DOHH2 (cell line): ENCODE data around the gene ZBTB7C.

Experiments
- H3F3A ChIP-seq: fragments of 200-600 bp; sonication (generic), shearing (Covaris generic); 2 replicates; pipeline ENCODE4 v1.6.0; 2016; ENCODE audit warnings: antibody characterized with exemption, mild to moderate bottlenecking; ENCODE audit not compliant: control insufficient read depth, insufficient read depth
- H3K27ac ChIP-seq: fragments of 200-600 bp; sonication (generic); 2 replicates; pipeline ENCODE4 v1.5.1; 2014; ENCODE audit warnings: low read depth, mild to moderate bottlenecking, low read length, moderate library complexity
- H3K27me3 ChIP-seq: fragments of 200-600 bp; sonication (generic); 2 replicates; pipeline ENCODE4 v1.6.1; 2014; ENCODE audit warnings: mild to moderate bottlenecking, low read length, mixed read lengths; ENCODE audit not compliant: control insufficient read depth
- H3K36me3 ChIP-seq: fragments of 200-600 bp; sonication (generic); 2 replicates; pipeline ENCODE4 v1.6.1; 2014; ENCODE audit warnings: mild to moderate bottlenecking, low read length, moderate library complexity, mixed read lengths; ENCODE audit not compliant: control insufficient read depth
- H3K4me1 ChIP-seq: fragments of 200-600 bp; sonication (generic); 2 replicates; pipeline ENCODE4 v1.6.1; 2014; ENCODE audit warnings: mild to moderate bottlenecking, low read length, mixed read lengths; ENCODE audit not compliant: control insufficient read depth
- H3K4me2 ChIP-seq: fragments of 200-600 bp; sonication (generic); 2 replicates; pipeline ENCODE4 v1.6.0; 2014; ENCODE audit warnings: mild to moderate bottlenecking, low read length, moderate library complexity
- H3K4me3 ChIP-seq: fragments of 200-600 bp; sonication (generic); 2 replicates; pipeline ENCODE4 v1.5.1; 2014; ENCODE audit warnings: mild to moderate bottlenecking, low read length, mixed read lengths
- H3K79me2 ChIP-seq: fragments of 200-600 bp; sonication (generic); 2 replicates; pipeline ENCODE4 v1.6.1; 2014; ENCODE audit warnings: mild to moderate bottlenecking, low read length, mixed read lengths; ENCODE audit not compliant: control insufficient read depth
- H3K9me2 ChIP-seq: fragments of 200-600 bp; sonication (generic); replicated peaks from 2 replicates; pipeline ENCODE4 v1.6.1; 2014; ENCODE audit warnings: mild to moderate bottlenecking, low read length, mixed read lengths; ENCODE audit not compliant: control insufficient read depth
- H3K9me3 ChIP-seq: fragments of 200-600 bp; sonication (generic); 2 replicates; pipeline ENCODE4 v1.6.1; 2014; ENCODE audit warnings: antibody characterized with exemption, low read length, mixed read lengths; ENCODE audit not compliant: control insufficient read depth, insufficient read depth
- H4K20me1 ChIP-seq: fragments of 200-600 bp; sonication (generic); 2 replicates; pipeline ENCODE4 v1.6.0; 2014; ENCODE audit warnings: low read depth, mild to moderate bottlenecking, antibody characterized with exemption, low read length, moderate library complexity; ENCODE audit not compliant: control insufficient read depth, insufficient read depth
- EZH2phosphoT487 ChIP-seq: fragments of 200-600 bp; sonication (generic); IDR thresholded peaks from 2 replicates; pipeline ENCODE4 v1.6.1; 2017; ENCODE audit warnings: borderline replicate concordance, mild to moderate bottlenecking, antibody characterized with exemption, low read length, moderate library complexity, mixed read lengths
- TF ChIP-seq, protein P1 (sequence below): fragments of 200-600 bp; sonication (generic); IDR thresholded peaks from one replicate; pipeline ENCODE4 v1.5.1; 2014; ENCODE audit warnings: antibody characterized with exemption, mild to moderate bottlenecking, low read depth, low read length; ENCODE audit not compliant: poor library complexity, severe bottlenecking

The ZBTB7C gene

DNA sequence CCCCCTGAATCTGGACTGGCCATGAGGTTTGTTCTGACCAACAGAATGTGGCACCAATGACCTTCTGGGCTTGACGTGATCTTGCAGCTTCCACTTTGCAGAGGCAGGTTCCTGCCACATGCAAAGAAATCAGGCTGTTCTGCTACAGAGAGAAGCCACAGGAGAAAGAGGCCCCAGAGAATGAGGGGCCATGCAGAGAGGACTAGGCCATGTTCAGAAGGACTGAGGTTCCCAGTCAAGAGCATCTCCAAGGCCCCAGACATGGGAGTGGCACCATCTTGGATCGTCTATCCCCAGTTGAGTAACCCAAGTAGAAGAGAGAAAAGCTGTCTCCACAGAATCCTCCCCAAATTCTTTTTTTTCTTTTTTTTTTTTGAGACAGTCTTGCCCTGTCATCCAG lies 131.1 kb downstream of the ZBTB7C start:
- H3K27me3 ChIP-seq = peaks cover 5% of the 10 kb centered on the region; the same call in 1 of the 2 replicates
- no peak overlapping the region for H3K4me2 ChIP-seq
- TF ChIP-seq, protein P1, sequence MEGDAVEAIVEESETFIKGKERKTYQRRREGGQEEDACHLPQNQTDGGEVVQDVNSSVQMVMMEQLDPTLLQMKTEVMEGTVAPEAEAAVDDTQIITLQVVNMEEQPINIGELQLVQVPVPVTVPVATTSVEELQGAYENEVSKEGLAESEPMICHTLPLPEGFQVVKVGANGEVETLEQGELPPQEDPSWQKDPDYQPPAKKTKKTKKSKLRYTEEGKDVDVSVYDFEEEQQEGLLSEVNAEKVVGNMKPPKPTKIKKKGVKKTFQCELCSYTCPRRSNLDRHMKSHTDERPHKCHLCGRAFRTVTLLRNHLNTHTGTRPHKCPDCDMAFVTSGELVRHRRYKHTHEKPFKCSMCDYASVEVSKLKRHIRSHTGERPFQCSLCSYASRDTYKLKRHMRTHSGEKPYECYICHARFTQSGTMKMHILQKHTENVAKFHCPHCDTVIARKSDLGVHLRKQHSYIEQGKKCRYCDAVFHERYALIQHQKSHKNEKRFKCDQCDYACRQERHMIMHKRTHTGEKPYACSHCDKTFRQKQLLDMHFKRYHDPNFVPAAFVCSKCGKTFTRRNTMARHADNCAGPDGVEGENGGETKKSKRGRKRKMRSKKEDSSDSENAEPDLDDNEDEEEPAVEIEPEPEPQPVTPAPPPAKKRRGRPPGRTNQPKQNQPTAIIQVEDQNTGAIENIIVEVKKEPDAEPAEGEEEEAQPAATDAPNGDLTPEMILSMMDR = no peak
- TF ChIP-seq EZH2phosphoT487 = no peak

DNA sequence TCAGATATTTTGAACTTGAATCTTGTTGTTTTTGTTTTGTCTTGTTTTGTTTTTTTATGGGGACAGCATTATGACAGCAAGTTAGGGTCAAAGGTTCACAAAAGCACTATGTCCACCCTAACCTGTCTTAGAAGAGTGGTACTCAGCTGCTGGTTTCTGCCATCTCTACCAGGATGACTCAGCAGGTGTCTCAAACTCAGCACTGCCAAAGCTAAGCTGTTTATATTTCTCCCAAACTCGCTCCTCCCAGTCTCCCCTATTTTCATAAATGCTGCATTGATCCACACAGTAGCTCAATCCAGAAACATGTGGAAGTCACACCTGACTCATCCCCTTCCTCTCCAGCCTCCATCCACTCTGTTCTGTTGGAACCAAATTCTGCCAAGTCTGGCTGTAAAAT lies 134.9 kb downstream of the ZBTB7C start:
- Histone ChIP-seq H3K4me3 (no peak overlapping the region), H3K79me2 (no peaks in the 10 kb centered on the region), H3K4me1 (no peaks in the 10 kb centered on the region), H3K9me3 (no peaks in the 10 kb centered on the region), H3K9me2 (no peaks in the 10 kb centered on the region; the same call in 1 of the 2 replicates), H3K27me3 (peaks cover 13% of the 10 kb centered on the region), H4K20me1 (no peaks in the 10 kb centered on the region), H3K27ac (no peak overlapping the region), H3K4me2 (no peak overlapping the region), H3K36me3 (no peaks in the 10 kb centered on the region), H3F3A (no peaks in the 10 kb centered on the region)
- TF ChIP-seq, protein P1 = no peak
- TF ChIP-seq EZH2phosphoT487 = no peak

More for the DNA sequence above, 131.1 kb downstream of the ZBTB7C start:
- H3K9me2 ChIP-seq = no peaks in the 10 kb centered on the region; the same call in 1 of the 2 replicates
- H3K27ac ChIP-seq = no peak overlapping the region
- H3K9me3 ChIP-seq = no peaks in the 10 kb centered on the region
- H3F3A ChIP-seq = no peaks in the 10 kb centered on the region
- H3K4me3 ChIP-seq = no peak overlapping the region
- no peaks in the 10 kb centered on the region for H3K79me2 ChIP-seq
- H3K36me3 ChIP-seq = no peaks in the 10 kb centered on the region
- no peaks in the 10 kb centered on the region for H4K20me1 ChIP-seq
- H3K4me1 ChIP-seq = no peaks in the 10 kb centered on the region

DNA sequence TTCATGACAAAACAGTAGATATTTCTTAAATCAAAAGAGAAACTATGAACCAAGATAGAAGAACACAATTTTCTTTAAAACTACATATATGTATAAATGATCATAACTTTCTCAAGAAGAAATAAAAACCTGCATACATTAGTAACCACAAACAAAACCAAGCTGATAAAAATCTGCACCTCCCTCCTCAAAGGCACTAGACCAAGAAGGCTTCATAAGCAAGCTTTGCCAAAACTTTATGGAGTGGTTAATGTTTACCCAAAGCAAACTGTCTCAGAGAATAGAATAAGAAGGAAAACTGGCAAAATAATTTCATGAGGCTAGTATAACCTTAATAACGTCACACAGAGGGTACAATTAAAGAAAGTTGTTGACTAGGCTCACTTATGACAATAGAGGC lies 138.3 kb downstream of the ZBTB7C start:
- Histone ChIP-seq H3K4me2 (no peak overlapping the region), H3K27ac (no peak overlapping the region), H3K4me3 (no peak overlapping the region), H3K79me2 (no peaks in the 10 kb centered on the region), H3K9me2 (no peaks in the 10 kb centered on the region; the same call in 1 of the 2 replicates), H3F3A (no peaks in the 10 kb centered on the region), H4K20me1 (no peaks in the 10 kb centered on the region), H3K4me1 (no peaks in the 10 kb centered on the region), H3K27me3 (peaks cover 13% of the 10 kb centered on the region), H3K36me3 (no peaks in the 10 kb centered on the region), H3K9me3 (no peaks in the 10 kb centered on the region)
- TF ChIP-seq, protein P1 = no peak
- no peak for TF ChIP-seq EZH2phosphoT487

DNA sequence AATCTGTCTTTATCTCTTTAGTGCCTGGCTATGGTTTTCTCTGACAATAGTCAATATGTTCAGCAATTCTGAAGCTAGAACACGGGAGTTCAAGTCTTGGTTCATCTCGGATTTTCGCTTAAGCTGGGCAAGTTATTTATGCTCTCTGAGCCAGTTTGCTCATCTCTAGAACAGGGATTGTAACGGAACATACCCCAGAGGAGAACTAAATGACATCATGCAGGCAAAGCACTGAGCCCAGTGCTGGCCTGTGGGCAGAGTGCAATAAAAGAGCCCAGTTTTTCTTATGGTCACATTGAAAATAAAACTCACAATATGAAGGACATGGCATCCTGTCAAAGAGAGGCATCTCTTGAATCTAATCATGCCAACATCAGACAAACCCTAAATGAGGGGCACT lies 143.9 kb downstream of the ZBTB7C start:
- Histone ChIP-seq H3F3A (no peaks in the 10 kb centered on the region), H3K9me3 (no peaks in the 10 kb centered on the region), H3K27me3 (no peaks in the 10 kb centered on the region), H3K27ac (no peak overlapping the region), H4K20me1 (no peaks in the 10 kb centered on the region), H3K36me3 (no peaks in the 10 kb centered on the region), H3K79me2 (no peaks in the 10 kb centered on the region), H3K9me2 (no peaks in the 10 kb centered on the region), H3K4me3 (no peak overlapping the region), H3K4me2 (no peak overlapping the region), H3K4me1 (no peaks in the 10 kb centered on the region)
- TF ChIP-seq, protein P1 = no peak
